Chondrocyte (in vitro differentiated cells): Measurements from ENCODE around the gene CEL. TPM values are rescaled to one million over a fixed set of nuclear protein-coding genes. Genes with fewer than 3 reads are reported as not detected.
A peak's percentile ranks its signal among the peaks of the same experiment; 100 is the strongest.

ENCODE experiments used
- DNase-seq: peaks from one replicate; pipeline ENCODE4 v3.0.0; 2021; ENCODE audit warnings: mixed read lengths, low spot score
- H3K27ac Mint-ChIP-seq: one replicate; pipeline ENCODE4 v1.8.0; 2021; ENCODE audit warnings: mild to moderate bottlenecking, moderate library complexity, mixed read lengths; ENCODE audit not compliant: unreplicated experiment
- H3K27me3 Mint-ChIP-seq: 2 replicates; pipeline ENCODE4 v1.8.0; 2021; ENCODE audit warnings: low read depth, mixed read lengths
- H3K36me3 Mint-ChIP-seq: 2 replicates; pipeline ENCODE4 v1.8.0; 2021; ENCODE audit warnings: low read depth, mixed read lengths
- H3K4me1 Mint-ChIP-seq: 2 replicates; pipeline ENCODE4 v1.8.0; 2021; ENCODE audit warnings: low read depth, mild to moderate bottlenecking, mixed read lengths
- H3K4me3 Mint-ChIP-seq: one replicate; pipeline ENCODE4 v1.8.0; 2021; ENCODE audit warnings: mild to moderate bottlenecking, moderate library complexity, mixed read lengths; ENCODE audit not compliant: unreplicated experiment
- H3K9me3 Mint-ChIP-seq: 2 replicates; pipeline ENCODE4 v1.8.0; 2021; ENCODE audit warnings: low read depth, mixed read lengths
- total RNA-seq: library from RNA; stranded (reverse); gene quantifications from 3 replicates; pipeline ENCODE4 v1.2.1, GENCODE V29; 2021
- TF ChIP-seq, protein P1 (sequence below): fragments of 200-600 bp; sonication (generic); IDR thresholded peaks from 2 replicates; pipeline ENCODE4 v1.5.0; 2021; ENCODE audit warnings: antibody characterized with exemption, mild to moderate bottlenecking, moderate library complexity

The CEL gene
- total RNA-seq, 1 donor from 2014 or later = 0.87 TPM

DNA sequence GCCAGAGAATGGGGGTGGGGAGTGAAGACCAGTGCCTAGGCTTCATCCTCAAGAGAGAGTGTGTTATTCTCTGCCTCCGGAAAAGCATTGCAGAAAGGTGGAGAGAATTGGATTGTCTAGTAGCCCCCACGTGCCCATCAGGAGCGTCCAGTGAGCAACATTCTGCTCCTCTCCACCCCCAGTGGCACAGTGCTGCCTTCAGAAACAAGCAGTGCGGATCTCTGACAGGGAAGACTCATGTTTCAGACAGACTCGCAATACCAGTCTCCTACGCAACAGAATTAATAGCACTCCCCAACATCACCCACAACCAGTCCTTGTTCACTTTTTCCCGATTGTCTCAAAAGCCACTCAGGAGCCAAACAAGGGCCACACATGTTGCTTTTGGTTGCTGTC, 14.9 kb upstream of the CEL start:
- peaks cover 8% of the 10 kb centered on the region for H3K4me1 Mint-ChIP-seq
- H3K9me3 Mint-ChIP-seq = no peaks in the 10 kb centered on the region
- DNase-seq = no peak
- H3K27me3 Mint-ChIP-seq = no peaks in the 10 kb centered on the region
- TF ChIP-seq, protein P1, sequence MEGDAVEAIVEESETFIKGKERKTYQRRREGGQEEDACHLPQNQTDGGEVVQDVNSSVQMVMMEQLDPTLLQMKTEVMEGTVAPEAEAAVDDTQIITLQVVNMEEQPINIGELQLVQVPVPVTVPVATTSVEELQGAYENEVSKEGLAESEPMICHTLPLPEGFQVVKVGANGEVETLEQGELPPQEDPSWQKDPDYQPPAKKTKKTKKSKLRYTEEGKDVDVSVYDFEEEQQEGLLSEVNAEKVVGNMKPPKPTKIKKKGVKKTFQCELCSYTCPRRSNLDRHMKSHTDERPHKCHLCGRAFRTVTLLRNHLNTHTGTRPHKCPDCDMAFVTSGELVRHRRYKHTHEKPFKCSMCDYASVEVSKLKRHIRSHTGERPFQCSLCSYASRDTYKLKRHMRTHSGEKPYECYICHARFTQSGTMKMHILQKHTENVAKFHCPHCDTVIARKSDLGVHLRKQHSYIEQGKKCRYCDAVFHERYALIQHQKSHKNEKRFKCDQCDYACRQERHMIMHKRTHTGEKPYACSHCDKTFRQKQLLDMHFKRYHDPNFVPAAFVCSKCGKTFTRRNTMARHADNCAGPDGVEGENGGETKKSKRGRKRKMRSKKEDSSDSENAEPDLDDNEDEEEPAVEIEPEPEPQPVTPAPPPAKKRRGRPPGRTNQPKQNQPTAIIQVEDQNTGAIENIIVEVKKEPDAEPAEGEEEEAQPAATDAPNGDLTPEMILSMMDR = no peak
- no peak overlapping the region for H3K27ac Mint-ChIP-seq
- peaks cover 33% of the 10 kb centered on the region for H3K36me3 Mint-ChIP-seq
- no peak overlapping the region for H3K4me3 Mint-ChIP-seq

DNA sequence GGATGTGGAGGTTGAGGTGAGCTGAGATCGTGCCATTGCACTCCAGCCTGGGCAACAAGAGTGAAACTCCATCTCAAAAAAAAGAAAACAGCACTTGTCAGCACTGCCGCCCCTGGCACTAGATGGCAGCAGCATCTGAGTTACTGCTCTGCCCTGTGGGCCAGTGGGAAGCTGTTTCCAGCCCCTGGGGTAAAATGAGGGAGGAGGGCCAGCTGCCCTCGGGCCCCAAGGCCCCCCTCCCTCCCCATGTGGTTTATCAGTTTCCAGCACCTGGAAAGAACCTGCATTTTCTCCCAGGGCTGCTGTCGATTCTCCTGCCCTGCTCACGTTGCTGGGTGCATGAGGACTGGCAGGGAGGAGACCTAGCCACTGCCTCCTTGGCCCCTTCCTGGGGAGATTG, 13.2 kb upstream of the CEL start:
- Mint-ChIP-seq H3K27ac (no peak overlapping the region), H3K36me3 (peaks cover 29% of the 10 kb centered on the region), H3K27me3 (no peaks in the 10 kb centered on the region), H3K9me3 (no peaks in the 10 kb centered on the region), H3K4me3 (no peak overlapping the region), H3K4me1 (peaks cover 8% of the 10 kb centered on the region)
- TF ChIP-seq, protein P1 = peak; percentile 77
- no peak for DNase-seq

DNA sequence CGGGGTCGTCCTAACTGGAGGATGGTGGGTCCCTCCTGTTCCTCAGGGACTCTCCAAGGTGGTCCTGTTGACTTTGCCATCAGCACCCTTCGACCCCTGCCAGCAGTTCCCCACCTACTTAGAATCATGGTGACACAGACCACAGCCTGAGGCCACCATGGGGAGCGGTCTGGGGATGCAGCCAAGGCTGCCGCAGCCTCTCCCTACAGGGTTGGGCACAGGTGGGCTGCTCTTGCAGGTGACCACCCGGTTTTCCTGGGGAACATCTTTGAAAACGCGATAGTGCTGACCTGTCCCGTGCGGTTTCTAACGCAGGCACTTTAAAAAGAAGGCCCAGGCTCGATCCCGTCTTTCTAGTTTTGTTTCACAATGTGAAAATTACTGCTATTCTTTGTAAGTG, 12.7 kb upstream of the CEL start:
- TF ChIP-seq, protein P1 = no peak
- Mint-ChIP-seq H3K27me3 (no peaks in the 10 kb centered on the region), H3K4me3 (no peak overlapping the region), H3K27ac (no peak overlapping the region), H3K4me1 (peaks cover 12% of the 10 kb centered on the region), H3K36me3 (peaks cover 32% of the 10 kb centered on the region), H3K9me3 (no peaks in the 10 kb centered on the region)
- DNase-seq = no peak

DNA sequence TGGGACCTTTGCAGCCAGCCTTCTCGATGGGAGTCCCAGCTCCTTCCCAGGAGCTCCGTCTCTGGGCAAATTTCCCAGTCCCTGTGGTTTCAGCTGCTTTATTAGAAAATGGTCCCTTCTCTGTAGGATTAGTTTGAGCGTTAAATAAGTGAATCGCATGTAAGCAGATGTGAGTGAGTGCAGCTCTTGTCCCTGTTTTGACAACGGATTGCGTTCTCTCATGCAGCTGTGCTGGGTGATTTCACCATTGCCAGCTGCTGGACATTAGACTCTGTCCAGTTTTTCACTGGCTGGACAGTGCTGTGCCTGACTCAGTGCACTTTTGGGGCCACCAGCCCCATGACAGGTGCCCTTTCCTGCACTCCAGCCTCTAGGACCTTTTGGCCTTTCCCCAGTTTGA, 11.6 kb upstream of the CEL start:
- H3K27me3 Mint-ChIP-seq = no peaks in the 10 kb centered on the region
- no peak overlapping the region for H3K4me3 Mint-ChIP-seq
- H3K36me3 Mint-ChIP-seq = peaks cover 30% of the 10 kb centered on the region
- H3K9me3 Mint-ChIP-seq = no peaks in the 10 kb centered on the region
- TF ChIP-seq, protein P1 = no peak
- no peak overlapping the region for H3K27ac Mint-ChIP-seq
- peaks cover 21% of the 10 kb centered on the region for H3K4me1 Mint-ChIP-seq
- no peak for DNase-seq

DNA sequence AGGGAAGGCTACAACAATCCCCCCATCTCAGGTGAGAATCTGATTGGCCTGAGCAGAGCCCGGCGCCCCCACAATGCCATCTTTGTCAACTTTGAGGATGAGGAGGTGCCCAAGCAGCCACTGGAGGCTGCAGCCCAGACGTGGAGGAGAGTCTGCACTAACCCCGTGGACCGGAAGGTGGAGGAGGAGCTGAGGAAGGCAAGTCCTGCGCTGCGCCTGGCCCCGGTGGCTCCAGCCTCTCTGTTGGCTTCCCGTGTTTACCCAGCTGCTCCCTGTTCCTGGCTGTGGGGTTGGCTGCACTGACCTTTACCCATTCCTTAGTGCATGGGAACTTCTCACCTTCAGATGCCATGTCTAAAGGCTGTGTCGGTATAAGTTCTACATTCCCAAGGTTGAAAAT, 11.0 kb upstream of the CEL start:
- DNase-seq = no peak
- TF ChIP-seq, protein P1 = no peak
- Mint-ChIP-seq H3K9me3 (no peaks in the 10 kb centered on the region), H3K4me3 (no peak overlapping the region), H3K27ac (no peak overlapping the region), H3K4me1 (peaks cover 27% of the 10 kb centered on the region), H3K36me3 (peaks cover 30% of the 10 kb centered on the region), H3K27me3 (no peaks in the 10 kb centered on the region)
